HEK293T (cell line): Measurements from ENCODE around the gene RAPGEF5.

Experiments used
- BHLHE40 ChIP-seq: fragments of 450-650 bp; IDR thresholded peaks from 2 replicates; pipeline ENCODE4 v1.6.1; 2016; ENCODE audit warnings: mild to moderate bottlenecking, moderate library complexity, borderline replicate concordance
- FOXK2 ChIP-seq: fragments of 450-650 bp; IDR thresholded peaks from 2 replicates; pipeline ENCODE4 v1.6.1; 2016; ENCODE audit warnings: mild to moderate bottlenecking

GRCh38 chr7:22113041-22113440 lies 243.9 kb downstream of the RAPGEF5 start:
- no peak for TF ChIP-seq BHLHE40
- no peak for TF ChIP-seq FOXK2
